Keratinocyte (primary cell): Measurements from ENCODE around the gene IGF1R. TPM values are rescaled to one million over a fixed set of nuclear protein-coding genes. Genes with fewer than 3 reads are reported as not detected.
A peak's percentile ranks its signal among the peaks of the same experiment; 100 is the strongest.

Source experiments
- DNase-seq: peaks from one replicate; pipeline ENCODE4 v3.0.0-alpha.2; 2011; ENCODE audit warnings: low read depth, missing footprints, low spot score
- FAIRE-seq: peaks from 2 replicates; lab custom pipeline; 2011; peaks lifted over from hg19 to GRCh38; lab: Jason Lieb, UNC
- H2AFZ ChIP-seq: 2 replicates; pipeline ENCODE4 v1.6.0; 2012; ENCODE audit warnings: low read length, control low read depth, inconsistent platforms; ENCODE audit not compliant: control insufficient read depth
- H3K27ac ChIP-seq: 2 replicates; pipeline ENCODE4 v1.5.1; 2011; ENCODE audit warnings: low read length; ENCODE audit not compliant: control insufficient read depth, insufficient read depth
- H3K27me3 ChIP-seq: 3 replicates; pipeline ENCODE4 v1.6.0; 2011; ENCODE audit warnings: low read length; ENCODE audit not compliant: control insufficient read depth, insufficient read depth; ENCODE audit errors: extremely low read depth
- H3K36me3 ChIP-seq, 2 experiments: 2 replicates in 1 of 2; 3 replicates in 1 of 2; pipeline ENCODE4 v1.5.1; 2011; ENCODE audit warnings: low read length in 2 of 2, mild to moderate bottlenecking in 1 of 2; ENCODE audit not compliant: control insufficient read depth in 2 of 2, insufficient read depth in 2 of 2; ENCODE audit errors: extremely low read depth in 1 of 2
- H3K4me1 ChIP-seq: 3 replicates; pipeline ENCODE4 v1.5.1; 2011; ENCODE audit warnings: low read length; ENCODE audit not compliant: control insufficient read depth, insufficient read depth; ENCODE audit errors: extremely low read depth
- H3K4me2 ChIP-seq: 3 replicates; pipeline ENCODE4 v1.6.0; 2011; ENCODE audit warnings: low read depth, low read length; ENCODE audit not compliant: control insufficient read depth, insufficient read depth; ENCODE audit errors: extremely low read depth
- H3K4me3 ChIP-seq, 3 experiments: fragments of 200-600 bp in 1 of 3; sonication (generic) in 1 of 3; 2 replicates in 2 of 3; 3 replicates in 1 of 3; pipeline ENCODE4 v1.5.1; 2011 to 2016; ENCODE audit warnings: low read length in 3 of 3, mild to moderate bottlenecking in 3 of 3, control low read depth in 2 of 3, inconsistent platforms in 1 of 3, low read depth in 1 of 3, mixed read lengths in 1 of 3, mixed run types in 1 of 3, moderate library complexity in 1 of 3; ENCODE audit not compliant: control insufficient read depth in 2 of 3, insufficient read depth in 2 of 3; ENCODE audit errors: extremely low read depth in 1 of 3
- H3K79me2 ChIP-seq: 2 replicates; pipeline ENCODE4 v1.6.0; 2012; ENCODE audit warnings: low read length; ENCODE audit not compliant: control insufficient read depth, insufficient read depth
- H3K9ac ChIP-seq: 3 replicates; pipeline ENCODE4 v1.6.0; 2011; ENCODE audit warnings: low read length; ENCODE audit not compliant: control insufficient read depth, insufficient read depth; ENCODE audit errors: extremely low read depth
- H3K9me1 ChIP-seq: 3 replicates; pipeline ENCODE4 v1.6.0; 2011; ENCODE audit warnings: low read length; ENCODE audit not compliant: control insufficient read depth, insufficient read depth; ENCODE audit errors: extremely low read depth
- H3K9me3 ChIP-seq: 2 replicates; pipeline ENCODE4 v1.5.1; 2012; ENCODE audit warnings: low read depth, low read length; ENCODE audit not compliant: control insufficient read depth
- H4K20me1 ChIP-seq: 3 replicates; pipeline ENCODE4 v1.6.0; 2011; ENCODE audit warnings: low read length; ENCODE audit not compliant: control insufficient read depth, insufficient read depth; ENCODE audit errors: extremely low read depth
- CTCF ChIP-seq, 3 experiments: IDR thresholded peaks in 1 of 3; conservative IDR thresholded peaks in 1 of 3; optimal IDR thresholded peaks in 1 of 3; 2 replicates in 2 of 3; 3 replicates in 1 of 3; pipeline versions ENCODE3 to v1.5.1; 2011; ENCODE audit warnings: low read length in 3 of 3, mild to moderate bottlenecking in 3 of 3, moderate library complexity in 2 of 3, control low read depth in 1 of 3, inconsistent platforms in 1 of 3; ENCODE audit not compliant: insufficient read depth in 2 of 3; ENCODE audit errors: extremely low read depth in 1 of 3
- EZH2 ChIP-seq: IDR thresholded peaks from one replicate; pipeline ENCODE4 v1.6.1; 2012; ENCODE audit warnings: inconsistent platforms, mild to moderate bottlenecking, low read length, moderate library complexity
- dilution Hi-C: fragments of 300-500 bp; cut with MboI; formaldehyde crosslinking; loops from one replicate; pipeline ENCODE4 v1.7.0; 2020; ENCODE audit warnings: low sequenced_read_pairs; ENCODE audit not compliant: extremely low pct_ligation_motif_present
- polyA plus RNA-seq, 5 experiments: library from polyadenylated mRNA; depleted of rRNA in 3 of 5; stranded (reverse) in 3 of 5; stranded (forward) in 1 of 5; unstranded in 1 of 5; fragments of >200 nt; gene quantifications; 1 replicate in 1 of 5; 2 replicates in 3 of 5; 3 replicates in 1 of 5; pipeline versions ENCODE4 v1.2.1 to v1.2.3, GENCODE V29; 2011 to 2012; ENCODE audit warnings: missing spikeins in 2 of 5, low read depth in 1 of 5, low replicate concordance in 1 of 5

Gene IGF1R
- polyA plus RNA-seq, 1 donor (not counting 4 experiments of a cell fraction or from before 2014, with no cell fraction given): 14.5 TPM

- no peak overlapping the region for H3K9ac ChIP-seq
- peaks cover 0 to 4% of the 10 kb centered on the region in 2 experiments for H3K36me3 ChIP-seq
- no peaks in the 10 kb centered on the region for H3K9me1 ChIP-seq
- FAIRE-seq (no peak), DNase-seq (no peak)
- H3K27me3 ChIP-seq: no peaks in the 10 kb centered on the region
- H3K9me3 ChIP-seq: no peaks in the 10 kb centered on the region
- no peak for TF ChIP-seq CTCF (optimal IDR thresholded peaks at IDR 0.05 in 1 of 3, IDR thresholded peaks at IDR 0.05 in 1 of 3, conservative IDR thresholded peaks at IDR 0.05 in 1 of 3; ENCODE audit: extremely low read depth in 1 of 3, insufficient read depth in 2 of 3, low read length in 3 of 3)
- TF ChIP-seq EZH2: no peak
- no peak overlapping the region for H3K4me3 ChIP-seq
- H3K4me1 ChIP-seq: peaks cover 35% of the 10 kb centered on the region
- H4K20me1 ChIP-seq: peaks cover 4% of the 10 kb centered on the region
- no peak overlapping the region for H2AFZ ChIP-seq
- H3K79me2 ChIP-seq: peaks cover 84% of the 10 kb centered on the region
- H3K27ac ChIP-seq: peak overlapping the region; percentile 94
- dilution Hi-C loops: no loop called here
- H3K4me2 ChIP-seq: peak overlapping the region; percentile 91
Observed at GRCh38 chr15:98725874-98726273, 77.5 kb downstream of the IGF1R start.

GRCh38 chr15:98727115-98728040 is 79.0 kb downstream of the IGF1R start:
- Histone ChIP-seq H3K4me3 (peak overlapping the region; percentile 13 to 54 (median 39)), H3K9me1 (no peaks in the 10 kb centered on the region), H3K27me3 (no peaks in the 10 kb centered on the region), H3K9me3 (no peaks in the 10 kb centered on the region), H3K27ac (peak overlapping the region; percentile 94), H4K20me1 (no peaks in the 10 kb centered on the region), H3K9ac (peak overlapping the region; percentile 77), H3K36me3 (peaks cover 0 to 4% of the 10 kb centered on the region in 2 experiments), H3K4me2 (peak overlapping the region; percentile 91), H2AFZ (no peak overlapping the region), H3K79me2 (peaks cover 84% of the 10 kb centered on the region), H3K4me1 (peaks cover 35% of the 10 kb centered on the region)
- FAIRE-seq (peak; percentile 44), DNase-seq (peak; percentile 75)
- TF ChIP-seq EZH2: no peak
- no peak for TF ChIP-seq CTCF (optimal IDR thresholded peaks at IDR 0.05 in 1 of 3, IDR thresholded peaks at IDR 0.05 in 1 of 3, conservative IDR thresholded peaks at IDR 0.05 in 1 of 3; ENCODE audit: extremely low read depth in 1 of 3, insufficient read depth in 2 of 3, low read length in 3 of 3)
- dilution Hi-C loops: no loop called here
